ENCODE measurements around the gene CTAGE1. TPM values are rescaled to one million over a fixed set of nuclear protein-coding genes. Genes with fewer than 3 reads are reported as not detected.

Gene CTAGE1
- total and polyA plus RNA-seq, 2 experiments from 2014 or later = 0.47 TPM; not detected in 1

DNA sequence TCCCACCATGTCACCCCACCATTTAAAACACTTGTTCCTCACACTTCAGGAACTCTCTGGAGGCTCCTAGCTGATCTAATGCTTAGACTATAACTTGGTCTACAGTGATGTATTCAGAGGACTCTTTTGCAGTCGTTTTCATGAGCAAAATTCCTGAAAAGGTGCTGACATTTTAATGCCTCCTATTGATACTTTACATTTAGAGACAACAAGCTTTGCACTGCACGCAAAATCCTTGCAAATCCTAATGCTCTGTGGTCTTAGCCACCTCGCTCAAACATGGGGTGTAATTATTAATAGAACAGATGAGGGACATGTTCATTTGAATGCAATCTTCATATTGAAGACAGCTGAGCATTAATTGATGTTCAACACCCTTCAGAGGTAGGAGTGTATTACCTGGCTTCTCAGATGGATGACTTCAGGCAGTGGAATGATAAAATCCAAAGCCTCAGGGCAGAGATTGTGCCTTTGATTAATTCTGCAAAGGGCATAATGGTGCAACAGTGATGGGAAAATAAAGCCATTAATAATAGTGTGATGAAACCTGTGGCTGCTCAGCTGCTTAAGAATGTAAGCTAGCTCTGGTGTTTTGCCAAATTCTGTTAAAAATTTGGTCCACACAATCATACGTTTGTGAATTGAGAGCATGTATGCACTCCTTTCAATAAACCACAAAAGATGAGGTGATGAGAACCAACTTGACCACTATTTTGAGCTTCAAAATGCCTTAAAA is 5.4 kb downstream of the CTAGE1 start:
- Histone ChIP-seq H3K36me3 (replicated peaks; ENCODE audit: insufficient read depth, low read depth) (no peaks in the 10 kb centered on the region), H2AFZ (no peak overlapping the region), H3K4me2 (no peak overlapping the region), H3K79me2 (no peaks in the 10 kb centered on the region), H3K27me3 (no peaks in the 10 kb centered on the region), H3K4me3 (no peak overlapping the region), H3K27ac (no peak overlapping the region), H3K4me1 (ENCODE audit: insufficient read depth) (no peaks in the 10 kb centered on the region), H3K9me3 (ENCODE audit: low read depth) (no peaks in the 10 kb centered on the region), H4K20me1 (ENCODE audit: insufficient read depth, poor library complexity, severe bottlenecking) (no peaks in the 10 kb centered on the region), H3K9me2 (replicated peaks; ENCODE audit: insufficient read depth) (no peaks in the 10 kb centered on the region)
- TF ChIP-seq, protein P1, sequence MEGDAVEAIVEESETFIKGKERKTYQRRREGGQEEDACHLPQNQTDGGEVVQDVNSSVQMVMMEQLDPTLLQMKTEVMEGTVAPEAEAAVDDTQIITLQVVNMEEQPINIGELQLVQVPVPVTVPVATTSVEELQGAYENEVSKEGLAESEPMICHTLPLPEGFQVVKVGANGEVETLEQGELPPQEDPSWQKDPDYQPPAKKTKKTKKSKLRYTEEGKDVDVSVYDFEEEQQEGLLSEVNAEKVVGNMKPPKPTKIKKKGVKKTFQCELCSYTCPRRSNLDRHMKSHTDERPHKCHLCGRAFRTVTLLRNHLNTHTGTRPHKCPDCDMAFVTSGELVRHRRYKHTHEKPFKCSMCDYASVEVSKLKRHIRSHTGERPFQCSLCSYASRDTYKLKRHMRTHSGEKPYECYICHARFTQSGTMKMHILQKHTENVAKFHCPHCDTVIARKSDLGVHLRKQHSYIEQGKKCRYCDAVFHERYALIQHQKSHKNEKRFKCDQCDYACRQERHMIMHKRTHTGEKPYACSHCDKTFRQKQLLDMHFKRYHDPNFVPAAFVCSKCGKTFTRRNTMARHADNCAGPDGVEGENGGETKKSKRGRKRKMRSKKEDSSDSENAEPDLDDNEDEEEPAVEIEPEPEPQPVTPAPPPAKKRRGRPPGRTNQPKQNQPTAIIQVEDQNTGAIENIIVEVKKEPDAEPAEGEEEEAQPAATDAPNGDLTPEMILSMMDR (IDR thresholded peaks at IDR 0.05; ENCODE audit: poor library complexity) = no peak
- TF ChIP-seq EZH2phosphoT487 (IDR thresholded peaks at IDR 0.05; ENCODE audit: low read depth, severe bottlenecking, unreplicated experiment) (no peak), EZH2 (IDR thresholded peaks at IDR 0.05; ENCODE audit: borderline replicate concordance) (no peak)
- WGBS (ENCODE audit: low lambda C conversion rate, missing lambda C conversion rate) = 77% methylated on average over 4 of the region's 4 CpGs
- DNase-seq (ENCODE audit: low spot score) = no peak

DNA sequence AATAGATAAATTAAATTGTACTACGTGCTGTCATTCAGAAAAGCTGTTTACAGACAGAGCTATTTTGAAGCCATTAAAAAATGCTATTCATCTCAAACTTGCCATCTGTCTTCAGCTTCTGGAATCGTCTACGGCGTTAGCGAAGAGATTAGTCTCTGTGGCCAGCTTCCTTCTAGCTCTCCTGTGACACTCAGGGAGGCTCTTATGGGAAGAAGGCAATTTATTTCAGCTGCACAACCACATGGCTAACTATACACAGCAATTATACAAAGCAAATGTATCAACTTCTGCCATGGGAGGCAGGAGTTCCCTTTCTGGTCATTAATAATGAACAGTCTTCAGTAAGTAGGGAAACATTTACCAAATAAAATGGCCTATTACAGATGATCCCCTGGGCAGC is 6.3 kb downstream of the CTAGE1 start:
- Histone ChIP-seq H3K4me2 (no peak overlapping the region), H4K20me1 (ENCODE audit: insufficient read depth, poor library complexity, severe bottlenecking) (no peaks in the 10 kb centered on the region), H3K4me3 (no peak overlapping the region), H3K9me2 (replicated peaks; ENCODE audit: insufficient read depth) (no peaks in the 10 kb centered on the region), H3K9me3 (ENCODE audit: low read depth) (no peaks in the 10 kb centered on the region), H2AFZ (no peak overlapping the region), H3K27ac (no peak overlapping the region), H3K4me1 (ENCODE audit: insufficient read depth) (no peaks in the 10 kb centered on the region), H3K79me2 (no peaks in the 10 kb centered on the region), H3K36me3 (replicated peaks; ENCODE audit: insufficient read depth, low read depth) (no peaks in the 10 kb centered on the region), H3K27me3 (no peaks in the 10 kb centered on the region)
- DNase-seq (ENCODE audit: low spot score) = no peak
- WGBS (ENCODE audit: low lambda C conversion rate, missing lambda C conversion rate) = 61% methylated on average over 5 of the region's 5 CpGs
- no peak for TF ChIP-seq EZH2phosphoT487 (IDR thresholded peaks at IDR 0.05; ENCODE audit: low read depth, severe bottlenecking, unreplicated experiment)

DNA sequence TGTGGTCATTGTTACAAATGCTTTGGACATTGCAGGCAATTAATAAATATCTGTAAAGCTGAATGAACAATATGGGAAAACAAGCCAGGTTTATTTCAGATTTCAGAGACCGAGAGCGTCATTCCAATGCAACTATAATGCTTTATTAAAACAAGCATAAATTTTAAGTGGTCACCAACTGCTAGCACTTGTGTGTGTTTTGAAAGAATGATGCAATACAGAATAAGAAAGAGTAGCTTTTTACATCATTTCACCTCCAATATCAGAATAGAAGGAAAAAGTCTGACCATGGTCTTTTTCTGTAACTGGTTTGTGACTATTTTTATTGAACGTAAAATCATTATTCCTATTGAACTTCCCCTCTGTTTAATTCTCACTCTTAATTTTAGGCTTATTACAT is 7.6 kb downstream of the CTAGE1 start:
- no peak for DNase-seq (ENCODE audit: low spot score)
- no peaks in the 10 kb centered on the region for H3K27me3 ChIP-seq
- H3K79me2 ChIP-seq = no peaks in the 10 kb centered on the region
- no peaks in the 10 kb centered on the region for H3K36me3 ChIP-seq (replicated peaks; ENCODE audit: insufficient read depth, low read depth)
- WGBS (ENCODE audit: low lambda C conversion rate, missing lambda C conversion rate) = 91% methylated on average over 3 of the region's 3 CpGs
- no peaks in the 10 kb centered on the region for H3K4me1 ChIP-seq (ENCODE audit: insufficient read depth)
- no peak overlapping the region for H3K27ac ChIP-seq
- no peaks in the 10 kb centered on the region for H4K20me1 ChIP-seq (ENCODE audit: insufficient read depth, poor library complexity, severe bottlenecking)
- H3K9me2 ChIP-seq (replicated peaks; ENCODE audit: insufficient read depth) = no peaks in the 10 kb centered on the region
- TF ChIP-seq EZH2phosphoT487 (IDR thresholded peaks at IDR 0.05; ENCODE audit: low read depth, severe bottlenecking, unreplicated experiment) = no peak
- TF ChIP-seq EZH2 (IDR thresholded peaks at IDR 0.05; ENCODE audit: borderline replicate concordance) = no peak
- H2AFZ ChIP-seq = no peak overlapping the region
- H3K4me2 ChIP-seq = no peak overlapping the region
- no peaks in the 10 kb centered on the region for H3K9me3 ChIP-seq (ENCODE audit: low read depth)
- no peak overlapping the region for H3K4me3 ChIP-seq

DNA sequence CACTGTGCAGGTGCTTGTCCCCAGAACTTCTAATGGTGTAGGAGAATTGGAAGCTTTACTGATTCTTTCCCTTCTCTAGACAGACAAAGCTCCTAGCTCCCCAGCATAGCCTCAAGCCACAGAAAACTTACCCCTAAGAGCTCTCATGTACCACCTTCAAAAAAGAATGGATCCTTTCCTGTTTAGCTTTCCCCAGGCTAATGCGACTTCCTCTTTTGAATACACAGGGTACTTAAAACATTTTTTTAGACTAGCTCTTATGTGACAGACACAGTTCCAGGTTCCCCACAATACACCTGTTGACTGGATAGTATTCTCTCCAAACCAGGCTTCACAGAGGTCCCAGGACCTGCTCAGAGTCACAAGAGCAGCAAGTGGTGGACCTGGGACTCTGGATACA is 8.3 kb downstream of the CTAGE1 start:
- TF ChIP-seq, protein P1 (IDR thresholded peaks at IDR 0.05; ENCODE audit: poor library complexity) = no peak
- TF ChIP-seq EZH2phosphoT487 (IDR thresholded peaks at IDR 0.05; ENCODE audit: low read depth, severe bottlenecking, unreplicated experiment) = no peak
- TF ChIP-seq EZH2 (IDR thresholded peaks at IDR 0.05; ENCODE audit: borderline replicate concordance) = no peak
- H3K79me2 ChIP-seq = no peaks in the 10 kb centered on the region
- no peaks in the 10 kb centered on the region for H3K36me3 ChIP-seq (replicated peaks; ENCODE audit: insufficient read depth, low read depth)
- H3K9me3 ChIP-seq (ENCODE audit: low read depth) = no peaks in the 10 kb centered on the region
- no peak overlapping the region for H3K4me2 ChIP-seq
- no peak overlapping the region for H2AFZ ChIP-seq
- H3K4me1 ChIP-seq (ENCODE audit: insufficient read depth) = no peaks in the 10 kb centered on the region
- WGBS (ENCODE audit: low lambda C conversion rate, missing lambda C conversion rate) = 100% methylated on average over 1 of the region's 1 CpG
- H3K9me2 ChIP-seq (replicated peaks; ENCODE audit: insufficient read depth) = no peaks in the 10 kb centered on the region
- no peaks in the 10 kb centered on the region for H4K20me1 ChIP-seq (ENCODE audit: insufficient read depth, poor library complexity, severe bottlenecking)
- H3K27me3 ChIP-seq = no peaks in the 10 kb centered on the region
- no peak for DNase-seq (ENCODE audit: low spot score)
- H3K4me3 ChIP-seq = no peak overlapping the region
- no peak overlapping the region for H3K27ac ChIP-seq

All from hepatocyte (in vitro differentiated cells).